Measurements from ENCODE around the gene SNX1. TPM values are rescaled to one million over a fixed set of nuclear protein-coding genes. Genes with fewer than 3 reads are reported as not detected.
A peak's percentile ranks its signal among the peaks of the same experiment; 100 is the strongest.

The SNX1 gene
- total RNA-seq, 1 donor from 2014 or later, result 138 TPM

DNA sequence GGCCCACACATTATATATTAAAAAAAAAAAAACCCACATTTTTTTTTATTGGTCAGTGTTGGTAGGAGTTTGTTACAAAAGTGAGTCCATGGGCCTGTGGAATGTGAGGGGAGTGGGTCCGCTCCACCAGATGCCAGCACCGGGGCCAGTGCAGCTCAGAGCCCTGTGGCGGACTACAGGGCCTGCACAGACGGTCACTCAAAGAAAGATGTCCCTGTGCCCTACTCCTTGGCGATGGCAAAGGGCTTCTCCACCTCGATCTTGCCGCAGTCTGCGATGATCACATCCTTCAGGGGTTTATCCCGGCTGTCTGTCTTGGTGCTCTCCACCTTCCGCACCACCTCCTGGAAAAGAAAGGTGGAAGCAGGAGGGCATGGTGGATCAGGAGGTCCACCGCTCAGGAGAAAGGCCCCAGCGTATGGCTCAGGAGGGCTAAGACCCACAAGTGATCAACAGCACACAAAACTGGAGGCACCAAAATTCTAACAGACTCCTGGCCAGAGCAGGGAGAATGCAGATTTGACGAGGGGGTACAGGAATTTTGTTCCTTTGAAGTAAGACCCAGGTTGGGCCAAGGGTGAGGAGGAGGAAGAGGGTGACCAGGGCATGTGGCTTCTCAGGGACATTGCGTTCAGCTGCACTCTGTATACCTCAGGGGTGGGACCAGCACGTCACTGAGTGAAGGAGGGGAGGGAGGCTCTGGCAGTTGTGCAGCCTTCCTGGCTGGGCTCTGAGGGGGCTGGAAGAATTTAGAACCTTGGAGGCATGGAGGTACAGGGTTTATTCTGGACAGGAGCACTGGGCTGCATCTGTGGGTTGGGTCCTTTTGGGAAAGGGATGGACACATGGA lies 60.2 kb downstream of the SNX1 start:
- ATAC-seq (ENCODE audit: low read depth), result no peak
- H3K27me3 Mint-ChIP-seq, result no peaks in the 10 kb centered on the region
- peaks cover 60% of the 10 kb centered on the region for H3K36me3 Mint-ChIP-seq (ENCODE audit: low read depth)
- POLR2A ChIA-PET, result interaction anchor here (0.7 kb wide), 3 partner anchors 12 to 738 kb away, joined by 3 to 6 read pairs (median 3); no protein-coding TSS in a partner anchor
- no peaks in the 10 kb centered on the region for H3K9me3 Mint-ChIP-seq
- H3K4me3 Mint-ChIP-seq, result no peak overlapping the region
- no peak for DNase-seq
- peaks cover 62% of the 10 kb centered on the region for H3K4me1 Mint-ChIP-seq
- TF ChIP-seq, protein P1, sequence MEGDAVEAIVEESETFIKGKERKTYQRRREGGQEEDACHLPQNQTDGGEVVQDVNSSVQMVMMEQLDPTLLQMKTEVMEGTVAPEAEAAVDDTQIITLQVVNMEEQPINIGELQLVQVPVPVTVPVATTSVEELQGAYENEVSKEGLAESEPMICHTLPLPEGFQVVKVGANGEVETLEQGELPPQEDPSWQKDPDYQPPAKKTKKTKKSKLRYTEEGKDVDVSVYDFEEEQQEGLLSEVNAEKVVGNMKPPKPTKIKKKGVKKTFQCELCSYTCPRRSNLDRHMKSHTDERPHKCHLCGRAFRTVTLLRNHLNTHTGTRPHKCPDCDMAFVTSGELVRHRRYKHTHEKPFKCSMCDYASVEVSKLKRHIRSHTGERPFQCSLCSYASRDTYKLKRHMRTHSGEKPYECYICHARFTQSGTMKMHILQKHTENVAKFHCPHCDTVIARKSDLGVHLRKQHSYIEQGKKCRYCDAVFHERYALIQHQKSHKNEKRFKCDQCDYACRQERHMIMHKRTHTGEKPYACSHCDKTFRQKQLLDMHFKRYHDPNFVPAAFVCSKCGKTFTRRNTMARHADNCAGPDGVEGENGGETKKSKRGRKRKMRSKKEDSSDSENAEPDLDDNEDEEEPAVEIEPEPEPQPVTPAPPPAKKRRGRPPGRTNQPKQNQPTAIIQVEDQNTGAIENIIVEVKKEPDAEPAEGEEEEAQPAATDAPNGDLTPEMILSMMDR (IDR thresholded peaks at IDR 0.05), result no peak
- CTCF ChIA-PET, result interaction anchor here (1.0 to 1.5 kb wide), 2 partner anchors 12 to 60 kb away, joined by 4 read pairs; partner anchors contain the start of gene SNX1
- intact Hi-C loops (cut with micrococcal nuclease), result loop anchor here (10.0 kb wide), 1 partner anchor 679 kb away; no protein-coding TSS in a partner anchor
- peak overlapping the region; percentile 12 for H3K27ac Mint-ChIP-seq

DNA sequence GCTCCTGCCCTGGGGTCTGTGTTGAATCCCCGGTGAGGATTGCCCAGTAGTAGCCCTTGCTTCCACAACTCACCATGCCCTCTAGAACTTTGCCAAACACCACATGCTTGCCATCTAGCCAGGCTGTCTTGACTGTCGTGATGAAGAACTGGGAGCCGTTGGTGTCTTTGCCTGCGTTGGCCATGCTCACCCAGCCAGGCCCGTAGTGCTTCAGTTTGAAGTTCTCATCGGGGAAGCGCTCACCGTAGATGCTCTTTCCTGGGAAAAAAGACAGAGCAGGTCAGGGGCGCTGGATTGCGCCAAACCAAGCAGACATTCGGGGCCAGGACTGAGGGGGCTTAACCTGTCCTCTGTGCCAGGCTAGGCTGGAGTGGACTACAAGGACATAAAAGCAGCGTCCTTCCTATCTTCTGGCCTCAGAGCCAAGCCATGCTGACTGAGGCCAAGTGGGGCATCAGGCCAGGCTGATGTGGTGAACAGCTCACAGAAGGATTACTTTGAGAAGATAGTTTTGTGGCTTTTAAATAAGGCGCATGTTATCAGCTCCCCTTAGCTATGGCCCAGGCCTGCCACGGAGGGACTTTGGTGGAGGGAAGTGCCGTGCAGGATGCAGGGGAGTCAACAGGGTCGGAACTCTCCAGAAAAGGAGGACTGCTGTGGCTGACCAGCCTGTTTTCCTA lies 61.0 kb downstream of the SNX1 start:
- Mint-ChIP-seq H3K36me3 (ENCODE audit: low read depth) (peaks cover 63% of the 10 kb centered on the region), H3K4me3 (no peak overlapping the region), H3K9me3 (no peaks in the 10 kb centered on the region), H3K27ac (peak overlapping the region; percentile 12), H3K4me1 (peaks cover 63% of the 10 kb centered on the region), H3K27me3 (no peaks in the 10 kb centered on the region)
- ChIA-PET CTCF (no interaction called here), POLR2A (no interaction called here)
- ATAC-seq (ENCODE audit: low read depth) (no peak), DNase-seq (no peak)
- intact Hi-C loops (cut with micrococcal nuclease), result loop anchor here (10.0 kb wide), 1 partner anchor 678 kb away; no protein-coding TSS in a partner anchor
- TF ChIP-seq, protein P1 (IDR thresholded peaks at IDR 0.05), result no peak

DNA sequence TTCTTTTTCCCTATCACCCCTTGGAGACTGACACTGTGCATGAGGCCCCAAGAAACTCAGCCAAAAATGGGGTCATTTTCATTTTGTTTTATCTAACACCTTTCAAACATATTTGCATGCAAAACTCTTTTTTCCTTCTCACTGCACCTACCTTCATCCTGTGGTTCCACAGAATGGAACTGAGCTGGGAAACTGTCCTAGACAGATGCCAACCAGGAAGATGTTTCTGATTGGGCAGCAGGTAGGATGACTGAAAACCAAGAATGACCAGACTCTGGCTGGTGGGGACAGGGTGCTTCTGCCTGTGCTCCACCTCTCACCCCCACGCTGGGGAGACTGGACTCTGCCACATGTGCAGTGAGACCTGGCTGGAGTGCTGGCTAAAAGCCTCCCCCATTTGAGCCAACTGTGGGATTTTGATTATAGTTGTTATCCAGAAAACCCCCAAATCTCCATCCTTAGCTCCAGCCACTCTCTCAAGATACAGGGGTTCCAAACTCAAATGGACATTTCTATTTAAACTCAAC lies 61.9 kb downstream of the SNX1 start:
- ATAC-seq (ENCODE audit: low read depth) (no peak), DNase-seq (no peak)
- Mint-ChIP-seq H3K27ac (peak overlapping the region; percentile 64), H3K4me3 (no peak overlapping the region), H3K4me1 (peaks cover 67% of the 10 kb centered on the region), H3K36me3 (ENCODE audit: low read depth) (peaks cover 69% of the 10 kb centered on the region), H3K27me3 (no peaks in the 10 kb centered on the region), H3K9me3 (no peaks in the 10 kb centered on the region)
- intact Hi-C loops (cut with micrococcal nuclease), result loop anchor here (10.0 kb wide), 1 partner anchor 677 kb away; no protein-coding TSS in a partner anchor
- ChIA-PET POLR2A (interaction anchor here (1.1 kb wide), 1 partner anchor 23 kb away, joined by 3 read pairs; no protein-coding TSS in a partner anchor), CTCF (no interaction called here)
- TF ChIP-seq, protein P1 (IDR thresholded peaks at IDR 0.05), result no peak

DNA sequence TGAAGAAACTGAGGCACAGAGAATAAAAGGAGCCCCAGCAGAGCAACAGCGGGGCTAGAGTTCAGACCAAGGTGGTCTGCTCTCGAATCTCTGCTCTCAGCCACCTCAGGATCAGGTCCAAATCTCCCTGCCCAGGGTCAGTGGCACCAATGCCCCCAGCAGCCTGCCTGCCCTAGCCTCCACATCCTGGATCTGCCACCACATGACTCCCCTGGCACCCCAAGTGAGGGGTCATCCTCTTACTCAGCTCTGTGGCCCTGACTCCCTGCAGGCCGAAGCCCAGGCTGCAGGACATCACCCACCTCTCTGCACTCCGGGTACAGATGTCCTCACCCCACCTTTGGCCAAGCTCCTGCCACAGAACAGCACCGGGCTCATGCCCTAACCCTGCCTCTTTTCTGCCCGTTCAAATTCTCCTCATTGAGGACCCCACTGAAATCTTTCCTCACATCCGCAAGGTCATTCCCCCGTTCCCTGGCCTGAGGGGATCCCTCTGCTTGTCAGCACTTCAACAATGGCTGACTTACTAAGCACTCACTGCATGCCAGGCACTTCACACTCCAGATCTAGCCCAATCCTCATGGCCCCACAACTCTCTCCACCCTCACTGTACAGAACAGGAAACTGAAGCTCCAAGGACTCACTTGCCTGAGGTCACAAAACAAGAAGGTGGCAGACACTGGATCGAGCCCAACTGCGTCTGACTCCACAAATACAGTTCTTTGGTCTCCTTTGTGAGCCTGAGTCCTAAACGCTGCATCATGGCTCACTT lies 62.8 kb downstream of the SNX1 start:
- POLR2A ChIA-PET, result interaction anchor here (0.6 to 1.1 kb wide), 3 partner anchors 22 to 858 kb away, joined by 3 to 5 read pairs (median 3); no protein-coding TSS in a partner anchor
- Mint-ChIP-seq H3K4me3 (peak overlapping the region; percentile 17), H3K9me3 (no peaks in the 10 kb centered on the region), H3K36me3 (ENCODE audit: low read depth) (peaks cover 67% of the 10 kb centered on the region), H3K27me3 (no peaks in the 10 kb centered on the region), H3K27ac (peak overlapping the region; percentile 64), H3K4me1 (peaks cover 63% of the 10 kb centered on the region)
- TF ChIP-seq, protein P1 (IDR thresholded peaks at IDR 0.05), result no peak
- intact Hi-C loops (cut with micrococcal nuclease), result loop anchor here (10.0 kb wide), 1 partner anchor 676 kb away; no protein-coding TSS in a partner anchor
- DNase-seq, result no peak
- no peak for ATAC-seq (ENCODE audit: low read depth)
- CTCF ChIA-PET, result interaction anchor here (0.6 kb wide), 1 partner anchor 152 kb away, joined by 3 read pairs; no protein-coding TSS in a partner anchor

Measured in activated B cell treated with CpG ODN at 0.5 μM for 24 hours (primary cell).